GM19238 (cell line): ENCODE data around the gene INSIG1.

Source experiments
- DNase-seq: peaks from one replicate; pipeline ENCODE4 v3.0.0; 2011; ENCODE audit warnings: low spot score; ENCODE audit not compliant: insufficient read length

INSIG1 gene

DNA sequence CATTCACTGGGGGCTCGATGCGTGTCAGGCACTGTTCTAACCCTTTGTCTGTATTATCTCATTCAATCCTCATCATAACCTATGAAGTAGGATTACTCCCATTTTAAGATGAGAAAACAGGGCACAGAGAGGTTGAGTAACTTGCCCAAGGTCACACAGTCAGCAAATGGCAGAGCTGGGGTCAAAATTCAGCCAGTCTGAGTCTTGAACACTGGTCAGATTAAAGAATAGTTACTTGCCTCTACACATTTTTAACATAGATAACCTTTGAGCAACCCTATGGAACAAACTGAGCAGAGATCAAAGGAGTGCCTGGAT is 27.2 kb downstream of the INSIG1 start:
- no peak for DNase-seq

DNA sequence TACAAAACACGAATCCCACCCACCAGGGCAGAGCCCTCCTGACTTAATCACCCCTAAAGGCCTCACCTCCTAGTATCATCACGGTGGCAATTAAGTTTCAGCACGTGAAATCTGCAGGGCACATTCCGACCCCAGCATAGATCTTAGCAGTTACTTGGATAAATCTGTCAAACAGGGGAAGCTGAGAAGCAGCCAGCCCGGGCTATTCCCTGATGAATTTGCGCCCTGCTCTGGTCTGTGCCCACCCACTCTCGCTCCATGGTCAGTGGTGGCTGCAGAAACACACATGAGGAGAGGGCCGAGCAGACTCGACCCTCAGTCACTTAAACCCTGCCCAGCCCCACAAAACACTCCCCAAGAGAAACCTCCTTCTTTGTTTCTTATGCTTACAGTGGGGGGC is 28.7 kb downstream of the INSIG1 start:
- no peak for DNase-seq

DNA sequence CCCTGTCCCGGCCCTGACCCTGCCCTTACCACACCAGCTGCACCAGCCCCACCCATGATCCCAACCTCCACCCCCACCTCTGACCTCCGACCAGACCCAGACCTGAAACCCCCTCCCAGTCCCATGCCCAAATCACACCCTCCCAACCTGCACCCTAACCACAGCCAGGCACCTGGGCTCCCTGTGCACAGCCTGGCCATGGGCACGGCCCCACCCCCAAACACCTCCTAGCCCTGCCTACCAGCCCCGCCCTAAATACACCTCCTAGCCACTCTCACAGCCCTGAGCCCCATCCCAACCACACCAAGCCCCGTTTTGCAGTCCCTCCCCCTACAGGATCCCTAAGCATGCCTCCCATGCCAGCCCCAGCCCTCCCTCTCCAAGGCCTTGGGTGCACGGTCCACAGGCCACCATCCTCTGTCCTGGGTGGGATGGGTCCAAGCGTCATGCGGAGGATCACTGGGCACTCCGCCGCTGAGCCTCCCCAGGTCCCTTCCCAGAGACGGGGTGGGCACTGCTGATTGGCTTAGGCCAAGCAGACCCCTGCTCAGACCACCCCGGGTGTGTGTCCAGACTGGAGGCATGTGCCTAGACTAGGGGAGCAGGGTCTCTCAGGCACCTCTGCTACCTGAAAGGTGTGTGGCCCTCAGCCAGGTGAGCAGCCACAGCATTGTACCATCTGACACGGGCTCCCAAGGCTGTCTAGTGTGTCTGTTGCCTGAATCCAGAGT is 30.1 kb downstream of the INSIG1 start:
- DNase-seq = no peak

DNA sequence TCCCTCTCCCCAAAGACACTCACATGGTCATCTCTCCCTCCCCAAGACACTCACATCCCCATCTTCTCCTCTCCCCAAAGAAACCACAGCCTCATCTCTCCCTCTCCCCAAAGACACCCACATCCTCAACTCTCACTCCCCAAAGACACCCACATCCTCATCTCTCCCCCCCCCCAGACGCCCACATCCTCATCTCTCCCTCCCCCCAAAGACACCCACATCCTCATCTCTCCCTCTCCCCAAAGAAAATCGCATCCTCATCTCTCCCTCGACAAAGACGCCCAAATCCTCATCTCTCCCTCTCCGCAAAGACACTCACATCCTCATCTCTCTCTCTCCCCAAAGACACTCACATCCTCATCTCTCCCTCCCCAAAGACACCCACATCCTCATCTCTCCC is 31.5 kb downstream of the INSIG1 start:
- DNase-seq = no peak

DNA sequence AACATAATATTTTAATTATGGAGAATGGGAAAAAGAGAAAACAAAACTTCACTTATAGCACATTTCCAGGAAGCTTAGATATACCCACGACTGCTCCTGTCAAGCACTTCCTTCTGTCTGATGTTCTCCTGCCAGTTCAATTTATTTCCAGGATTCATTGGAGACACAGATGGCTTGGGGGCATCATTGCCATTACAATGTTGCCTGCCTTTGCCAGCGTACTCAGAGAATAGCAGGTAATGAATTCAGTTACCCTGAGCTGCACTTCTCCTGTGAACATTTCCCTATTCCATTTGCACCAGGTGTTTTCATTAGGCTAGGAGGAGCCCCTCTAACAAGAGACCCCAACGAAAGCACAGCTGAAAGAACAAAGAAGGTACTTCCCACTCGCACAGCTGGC is 33.7 kb downstream of the INSIG1 start:
- DNase-seq = no peak

DNA sequence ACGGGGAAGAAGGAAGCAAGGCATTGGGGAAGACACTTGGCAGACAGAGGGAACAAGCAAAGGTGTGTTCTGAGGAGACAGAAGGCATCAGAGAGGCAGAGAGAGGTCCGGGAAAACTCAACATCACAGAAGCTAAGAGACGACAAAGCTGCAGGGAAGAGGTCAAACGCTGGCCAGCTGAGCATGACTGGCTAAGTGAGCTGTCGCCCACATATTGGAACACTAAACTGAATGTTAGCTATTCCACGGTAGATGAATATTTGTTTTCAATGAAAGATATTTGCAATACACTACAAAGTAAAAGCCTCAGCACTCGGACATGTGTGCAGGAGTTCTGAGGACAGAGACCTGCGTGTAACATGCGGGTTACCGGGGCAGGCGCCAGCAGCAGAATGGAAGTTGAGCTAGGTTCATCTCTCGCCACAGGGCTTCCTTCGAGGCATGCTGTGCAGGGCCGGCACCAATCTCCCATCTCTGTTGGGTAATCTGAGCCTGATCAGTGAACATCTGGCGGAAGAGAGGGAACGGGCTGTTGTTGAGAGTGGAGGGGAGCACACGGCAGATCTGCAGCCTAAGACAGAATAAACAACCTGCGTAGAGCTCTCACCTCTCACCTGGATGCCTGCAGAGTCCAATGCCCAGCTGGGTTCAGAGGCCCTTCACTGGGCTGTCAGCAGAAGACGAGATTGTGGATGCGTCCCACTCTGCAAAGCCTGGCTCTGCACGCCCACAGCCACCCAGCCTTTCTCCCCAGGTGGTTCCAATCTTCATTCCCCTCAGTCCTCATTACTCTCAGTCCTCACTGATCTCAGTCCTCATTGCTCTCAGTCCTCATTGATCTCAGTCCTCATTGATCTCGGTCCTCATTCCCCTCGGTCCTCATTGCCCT is 35.9 kb downstream of the INSIG1 start:
- no peak for DNase-seq

DNA sequence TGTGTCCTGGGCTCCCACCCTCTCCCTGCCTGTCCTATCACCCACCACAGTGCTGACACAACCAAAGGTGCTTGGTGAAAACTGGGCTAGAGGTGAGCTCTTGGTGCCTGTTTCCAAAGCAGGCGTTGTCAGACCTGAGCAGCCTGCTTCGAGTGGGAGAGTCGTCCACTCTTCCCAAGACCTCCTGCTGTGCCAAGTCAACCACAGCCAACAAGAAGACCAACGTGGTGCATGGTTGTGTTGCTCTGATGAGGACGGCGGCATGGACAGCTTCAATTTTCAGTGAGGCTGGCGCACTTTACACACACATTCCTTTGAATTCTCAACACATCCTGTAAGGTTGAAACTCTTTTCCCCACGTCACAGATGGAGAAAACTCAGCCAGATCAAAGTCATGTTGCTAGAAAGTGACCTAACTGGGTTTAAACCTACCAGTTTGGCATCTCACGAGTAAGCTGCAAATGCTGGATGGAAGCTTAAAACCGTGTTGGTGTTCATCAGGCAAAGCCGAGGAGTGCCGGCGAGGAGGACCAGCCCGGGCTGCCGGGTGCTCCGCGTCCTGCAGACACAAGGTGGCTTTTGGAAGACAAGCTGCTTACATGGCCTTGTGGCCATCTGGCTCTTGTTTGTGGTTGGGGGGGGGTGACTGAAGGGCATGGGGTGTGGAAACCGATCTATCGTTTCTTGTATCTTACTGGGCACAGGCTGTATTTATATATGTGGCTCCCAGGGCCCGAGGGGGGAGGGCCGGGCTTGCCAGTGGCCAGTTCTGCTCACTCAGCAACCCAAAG is 39.3 kb downstream of the INSIG1 start:
- DNase-seq = no peak

DNA sequence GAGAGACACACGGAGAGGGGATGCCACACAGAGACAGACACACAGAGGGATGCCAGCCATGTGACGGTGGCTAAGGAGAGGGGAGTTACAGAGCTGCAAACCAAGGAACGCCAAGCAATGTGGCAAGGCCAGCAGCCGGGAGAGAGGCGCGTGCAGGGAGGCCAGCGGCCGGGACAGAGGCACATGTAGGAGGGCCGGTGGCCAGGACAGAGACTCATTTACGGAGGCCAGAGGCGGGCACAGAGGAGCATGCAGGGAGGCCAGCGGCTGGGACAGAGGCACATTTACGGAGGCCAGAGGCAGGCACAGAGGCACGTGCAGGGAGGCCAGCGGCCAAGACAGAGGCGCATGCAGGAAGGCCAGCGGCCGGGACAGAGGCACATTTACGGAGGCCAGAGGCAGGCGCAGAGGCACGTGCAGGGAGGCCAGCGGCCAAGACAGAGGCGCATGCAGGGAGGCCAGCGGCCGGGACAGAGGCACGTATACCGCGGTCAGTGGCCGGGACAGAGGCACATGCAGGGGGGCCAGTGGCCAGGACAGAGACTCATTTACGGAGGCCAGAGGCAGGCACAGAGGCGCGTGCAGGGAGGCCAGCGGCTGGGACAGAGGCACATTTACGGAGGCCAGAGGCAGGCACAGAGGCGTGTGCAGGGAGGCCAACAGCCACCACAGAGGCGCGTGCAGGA is 40.4 kb downstream of the INSIG1 start:
- no peak for DNase-seq

DNA sequence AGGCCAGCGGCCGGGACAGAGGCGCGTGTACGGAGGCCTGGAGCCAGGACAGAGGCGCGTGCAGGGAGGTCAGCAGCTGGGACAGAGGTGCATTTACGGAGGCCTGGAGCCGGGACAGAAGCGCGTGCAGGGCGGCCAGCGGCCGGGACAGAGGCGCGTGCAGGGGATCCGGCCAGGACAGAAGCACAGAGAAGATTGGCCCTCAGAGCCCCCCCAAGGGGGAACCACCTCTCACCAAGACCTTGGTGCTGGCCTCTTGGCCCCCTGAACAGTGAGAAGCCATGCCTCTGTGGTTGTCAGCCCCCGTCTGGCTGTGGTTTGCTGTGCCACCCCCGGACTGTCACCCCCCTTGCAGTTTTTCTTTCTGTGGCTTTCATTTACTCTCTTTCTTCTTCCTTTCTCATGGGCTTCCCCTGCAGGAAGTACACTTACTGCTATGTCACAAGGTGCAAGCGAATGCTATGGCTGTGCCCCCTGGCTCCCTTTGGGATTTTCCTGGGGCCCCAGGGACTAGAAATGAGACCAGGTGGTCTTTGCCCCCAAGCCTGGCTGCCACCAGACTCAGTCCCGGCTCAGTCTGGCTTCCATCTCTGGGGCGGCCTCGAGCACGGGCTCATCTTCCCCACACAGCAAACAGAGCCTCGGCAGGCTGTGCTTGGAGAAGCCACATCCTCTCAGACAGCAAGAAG is 41.1 kb downstream of the INSIG1 start:
- DNase-seq = no peak

DNA sequence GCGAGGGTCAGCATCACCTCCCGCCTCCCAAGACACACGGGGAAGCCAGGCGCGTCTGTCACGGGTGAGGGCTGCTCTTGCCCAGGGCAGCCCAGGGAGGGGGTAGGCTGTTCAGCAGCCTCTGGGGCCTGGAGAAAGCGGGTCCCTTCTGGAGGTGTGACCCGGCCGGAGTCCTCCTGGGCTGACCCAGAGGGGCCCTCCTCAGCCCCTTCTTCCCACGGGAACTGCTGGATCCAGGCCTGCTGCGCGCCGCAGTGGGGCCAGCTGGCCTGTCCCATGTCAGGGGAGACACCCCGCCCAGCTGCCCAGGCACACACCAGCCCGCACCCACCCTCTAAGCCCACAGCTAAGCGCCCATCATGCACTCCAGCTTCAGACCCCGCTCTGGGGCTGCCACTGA is 41.8 kb downstream of the INSIG1 start:
- DNase-seq = no peak

DNA sequence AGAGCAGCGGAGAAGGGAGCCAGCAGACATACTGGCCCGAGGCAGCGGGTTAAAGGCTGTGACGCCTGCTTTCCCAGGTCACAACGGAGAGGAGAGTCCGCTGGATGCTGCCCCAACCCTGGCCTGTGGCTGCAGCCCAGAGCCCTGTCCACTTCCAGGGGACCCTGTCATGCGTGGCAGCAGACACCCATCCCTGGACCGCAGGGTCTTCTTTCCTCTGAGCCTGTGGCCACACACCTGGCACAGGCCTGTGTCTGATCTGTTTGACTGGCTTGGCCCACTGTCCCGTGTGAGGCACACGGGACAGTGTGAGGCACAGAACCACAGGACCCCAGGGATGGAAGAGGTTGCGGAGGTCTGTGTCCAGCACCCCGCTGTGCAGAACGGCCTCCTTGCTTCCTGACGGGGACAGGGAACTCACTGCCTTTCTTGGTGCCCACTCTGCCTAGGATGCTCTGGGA is 42.4 kb downstream of the INSIG1 start:
- DNase-seq = no peak

DNA sequence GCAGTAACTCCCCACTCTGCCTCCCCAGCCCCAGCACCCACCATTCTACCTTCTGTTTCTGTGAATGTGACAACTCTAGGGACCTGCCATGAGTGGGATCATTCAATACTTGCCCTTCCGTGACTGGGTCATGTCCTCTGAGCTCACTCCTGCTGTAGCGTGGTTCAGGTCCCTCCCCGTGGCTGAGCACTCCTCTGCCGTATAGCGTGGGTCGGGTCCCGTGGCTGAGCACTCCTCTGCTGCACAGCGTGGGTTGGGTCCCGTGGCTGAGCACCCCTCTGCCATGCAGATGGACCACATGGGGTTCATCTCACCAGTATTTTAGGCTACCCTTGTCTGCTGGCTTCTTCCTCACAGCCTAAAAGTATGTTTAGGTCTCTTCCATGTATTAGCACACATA is 43.0 kb downstream of the INSIG1 start:
- no peak for DNase-seq

DNA sequence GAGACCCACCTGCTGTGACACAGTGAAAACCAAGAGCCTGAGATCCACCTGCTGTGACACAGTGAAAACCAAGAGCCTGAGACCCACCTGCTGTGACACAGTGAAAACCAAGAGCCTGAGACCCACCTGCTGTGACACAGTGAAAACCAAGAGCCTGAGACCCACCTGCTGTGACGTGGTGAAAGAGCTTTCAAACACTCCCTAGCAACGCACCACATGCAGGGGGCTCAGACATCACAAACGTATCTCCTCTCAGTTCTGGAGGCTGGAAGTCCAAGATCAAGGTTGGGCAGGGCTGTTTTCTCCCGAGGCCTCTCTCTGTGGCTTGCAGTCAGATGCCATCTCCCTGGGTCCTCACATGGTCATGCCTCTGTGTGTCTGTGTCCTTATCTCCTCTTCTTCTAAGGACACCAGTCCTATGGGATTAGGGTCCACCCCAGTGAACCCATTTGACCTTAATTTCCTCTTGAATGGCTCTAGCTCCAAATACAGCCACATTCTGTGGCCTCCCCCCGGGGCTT is 43.8 kb downstream of the INSIG1 start:
- no peak for DNase-seq

DNA sequence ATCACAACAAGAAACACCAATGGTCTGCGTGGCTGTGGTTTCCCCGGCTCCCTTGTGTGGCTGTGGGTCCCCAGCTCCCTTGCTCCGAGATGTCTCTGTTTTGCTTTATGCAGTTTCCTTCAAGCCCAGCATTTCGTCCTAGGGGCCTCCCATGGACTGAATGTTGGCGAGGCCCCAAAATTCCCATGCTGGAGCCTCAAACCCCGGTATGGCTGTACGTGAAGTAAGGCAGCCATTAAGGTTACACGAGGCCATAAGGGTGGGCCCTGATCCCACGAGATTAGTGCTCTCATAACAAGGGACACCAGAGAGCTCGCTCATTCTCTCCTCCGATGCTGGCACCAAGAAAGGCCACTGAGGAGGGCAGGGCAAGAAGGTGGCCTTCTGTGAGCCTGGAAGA is 44.6 kb downstream of the INSIG1 start:
- DNase-seq = no peak

DNA sequence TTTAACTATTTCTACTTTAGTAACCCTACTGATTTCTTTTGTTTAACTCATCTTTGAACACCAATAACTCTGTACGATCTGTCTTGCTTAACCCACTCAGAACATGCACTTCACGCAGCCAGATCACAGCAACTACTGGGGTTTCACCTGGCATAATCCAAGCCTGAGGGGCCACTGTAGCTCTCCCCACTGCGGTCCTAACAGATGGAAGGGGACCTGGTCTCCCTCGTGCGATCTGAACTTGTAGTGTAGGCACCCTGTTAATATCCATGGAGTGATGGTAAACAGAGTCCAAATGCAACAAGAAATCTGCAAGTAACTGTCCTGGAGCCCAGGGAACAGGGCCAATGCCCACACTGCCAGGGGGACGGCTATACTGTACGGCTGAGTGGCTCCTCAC is 45.5 kb downstream of the INSIG1 start:
- no peak for DNase-seq

DNA sequence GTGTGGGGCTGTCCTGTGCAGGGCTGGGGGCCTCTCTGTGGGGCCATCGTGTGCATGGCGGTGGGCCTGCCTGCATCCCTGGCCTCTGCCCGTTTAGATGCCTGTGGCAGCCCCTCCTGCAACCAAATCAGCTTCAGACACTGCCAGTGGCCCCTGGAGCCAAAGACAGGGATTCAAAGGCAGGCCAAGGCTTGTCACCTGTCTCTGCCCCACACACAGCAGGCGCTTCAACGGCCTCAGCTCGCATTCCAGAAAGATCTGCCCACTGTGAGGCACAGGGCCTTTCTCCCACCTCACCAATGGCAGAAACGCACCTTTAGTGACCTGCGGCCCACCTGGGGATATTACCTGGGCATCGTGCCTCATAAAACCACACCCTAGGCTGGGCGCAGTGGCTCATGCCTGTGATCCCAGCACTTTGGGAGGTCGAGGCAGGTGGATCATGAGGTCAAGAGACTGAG is 46.0 kb downstream of the INSIG1 start:
- DNase-seq = no peak

DNA sequence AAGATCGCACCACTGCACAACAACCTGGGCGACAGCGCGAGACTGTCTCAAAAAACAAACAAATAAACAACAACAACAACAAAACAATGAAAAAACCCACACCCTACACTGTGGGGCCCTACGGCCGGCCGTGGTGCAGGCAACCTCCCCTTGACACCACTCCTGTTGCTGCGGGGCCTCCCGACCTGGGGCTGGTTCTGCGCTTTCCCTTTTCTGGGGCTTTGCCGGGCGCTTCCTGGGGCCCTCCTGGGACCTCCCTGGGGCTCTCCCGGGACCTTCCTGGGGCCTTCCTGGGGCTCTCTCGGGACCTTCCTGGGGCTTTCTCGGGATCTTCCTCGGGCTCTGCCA is 46.6 kb downstream of the INSIG1 start:
- DNase-seq = no peak

DNA sequence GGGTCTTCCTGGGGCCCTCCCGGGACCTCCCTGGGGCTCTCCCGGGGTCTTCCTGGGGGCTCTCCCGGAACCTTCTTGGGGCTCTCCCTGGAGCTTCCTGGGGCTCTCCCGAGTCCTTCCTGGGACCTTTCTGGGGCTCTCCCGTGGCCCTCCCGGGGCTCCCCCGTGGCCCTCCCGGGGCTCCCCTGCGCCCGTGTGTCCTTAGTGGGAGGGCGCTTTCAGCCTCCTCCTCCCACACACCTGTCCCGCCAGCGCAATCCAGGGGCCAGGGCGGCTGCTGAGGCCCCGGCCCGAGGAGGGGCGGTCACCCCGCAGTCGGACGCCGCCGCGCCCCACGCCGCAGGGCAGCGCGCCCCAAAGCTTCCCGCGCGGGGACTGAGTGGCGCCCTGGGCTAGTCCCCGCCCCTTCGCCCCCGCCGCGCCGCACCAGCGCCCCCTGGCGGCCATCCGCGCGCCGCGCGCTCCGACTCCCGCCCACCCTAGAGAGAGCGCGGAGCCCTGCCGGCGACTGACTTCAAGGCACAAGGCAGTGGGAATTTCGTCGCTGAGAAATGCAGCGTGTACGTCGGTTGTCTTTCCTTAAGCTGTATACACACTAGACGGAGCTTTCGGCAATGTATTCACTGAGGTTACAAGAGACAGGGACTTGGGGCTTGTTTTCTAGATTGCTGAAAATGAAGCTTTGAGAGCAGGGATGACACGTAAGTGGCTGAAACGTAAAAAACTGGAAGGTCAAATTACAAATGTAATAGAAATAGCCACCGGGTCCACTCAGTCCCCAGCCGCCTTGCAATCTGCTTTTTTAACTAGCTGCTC is 47.1 kb downstream of the INSIG1 start:
- peak; percentile 84 for DNase-seq

DNA sequence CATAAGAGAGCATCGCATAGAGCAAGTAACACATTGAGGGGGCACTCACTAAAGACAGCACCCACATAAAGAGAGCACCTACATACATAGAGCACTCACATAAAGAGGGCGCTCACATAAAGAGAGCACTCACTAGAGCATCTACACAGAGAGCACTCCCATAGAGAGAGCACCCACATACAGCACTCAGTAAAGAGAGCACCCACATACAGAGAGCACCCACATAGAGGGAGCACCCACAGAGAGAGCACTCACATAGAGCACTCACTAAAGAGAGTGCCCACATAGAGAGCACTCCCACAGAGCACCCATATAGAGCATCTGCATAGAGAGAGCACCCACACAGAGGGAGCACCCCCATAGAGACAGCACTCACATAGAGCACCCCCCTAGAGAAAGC is 47.8 kb downstream of the INSIG1 start:
- no peak for DNase-seq

DNA sequence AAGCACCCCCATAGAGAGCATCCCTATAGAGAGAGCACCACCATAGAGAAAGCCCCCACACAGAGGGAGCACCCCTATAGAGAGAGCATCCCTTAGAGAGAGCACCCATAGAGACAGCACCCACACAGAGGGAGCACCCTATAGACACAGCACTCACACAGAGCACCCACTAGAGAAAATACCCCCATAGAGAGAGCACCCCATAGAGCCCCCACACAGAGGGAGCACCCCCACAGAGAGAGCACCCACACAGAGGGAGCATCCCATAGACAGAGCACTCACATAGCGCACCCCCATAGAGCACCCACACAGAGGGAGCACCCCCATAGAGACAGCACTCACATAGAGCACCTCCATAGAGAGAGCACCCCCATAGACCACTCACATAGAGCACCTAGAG is 48.6 kb downstream of the INSIG1 start:
- no peak for DNase-seq
